Esophagus muscularis mucosa (tissue), 3 donors: ENCODE results near the gene FAT3.

Experiments
- POLR2A ChIP-seq: fragments of 450-650 bp; IDR thresholded peaks from one replicate; pipeline ENCODE4 v1.6.1; 2017; ENCODE audit warnings: antibody characterized with exemption, moderate library complexity, mild to moderate bottlenecking, low read depth
- POLR2AphosphoS5 ChIP-seq, 2 donors: sonication (generic); formaldehyde crosslinking; IDR thresholded peaks; one replicate each; pipeline ENCODE4 v1.6.1; 2017; ENCODE audit warnings: antibody characterized with exemption in 2 of 2
- TF ChIP-seq, protein P1 (sequence below), 3 experiments: fragments of 200-600 bp in 2 of 3; fragments of 450-650 bp in 1 of 3; sonication (generic) in 2 of 3; IDR thresholded peaks; one replicate each; pipeline ENCODE4 v1.5.1; 2017 to 2019; ENCODE audit warnings: antibody characterized with exemption in 3 of 3, mild to moderate bottlenecking in 2 of 3, moderate library complexity in 1 of 3

DNA sequence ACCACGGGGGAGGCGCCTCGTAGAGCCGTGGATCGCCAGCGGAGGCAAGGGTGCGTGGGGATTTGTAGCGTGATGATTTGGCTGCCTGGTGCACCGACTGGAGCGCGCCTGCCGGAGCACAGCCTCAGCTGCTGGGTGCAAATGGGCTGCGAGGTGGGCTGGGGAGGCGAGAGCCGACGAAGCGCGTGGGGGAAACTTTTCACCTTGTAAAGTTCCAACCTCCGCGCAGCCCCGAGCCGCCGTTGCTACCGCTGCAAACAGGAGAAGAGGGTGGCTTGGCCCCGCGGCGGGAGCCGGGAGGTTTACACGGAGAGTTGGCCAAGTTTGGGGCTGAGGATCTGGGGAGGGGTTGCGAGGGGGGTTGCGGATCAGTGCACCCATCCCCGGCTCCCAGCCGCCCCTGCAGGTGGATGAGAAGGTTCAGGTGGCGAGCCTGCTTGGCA is 528 bp downstream of the FAT3 start:
- TF ChIP-seq, protein P1, sequence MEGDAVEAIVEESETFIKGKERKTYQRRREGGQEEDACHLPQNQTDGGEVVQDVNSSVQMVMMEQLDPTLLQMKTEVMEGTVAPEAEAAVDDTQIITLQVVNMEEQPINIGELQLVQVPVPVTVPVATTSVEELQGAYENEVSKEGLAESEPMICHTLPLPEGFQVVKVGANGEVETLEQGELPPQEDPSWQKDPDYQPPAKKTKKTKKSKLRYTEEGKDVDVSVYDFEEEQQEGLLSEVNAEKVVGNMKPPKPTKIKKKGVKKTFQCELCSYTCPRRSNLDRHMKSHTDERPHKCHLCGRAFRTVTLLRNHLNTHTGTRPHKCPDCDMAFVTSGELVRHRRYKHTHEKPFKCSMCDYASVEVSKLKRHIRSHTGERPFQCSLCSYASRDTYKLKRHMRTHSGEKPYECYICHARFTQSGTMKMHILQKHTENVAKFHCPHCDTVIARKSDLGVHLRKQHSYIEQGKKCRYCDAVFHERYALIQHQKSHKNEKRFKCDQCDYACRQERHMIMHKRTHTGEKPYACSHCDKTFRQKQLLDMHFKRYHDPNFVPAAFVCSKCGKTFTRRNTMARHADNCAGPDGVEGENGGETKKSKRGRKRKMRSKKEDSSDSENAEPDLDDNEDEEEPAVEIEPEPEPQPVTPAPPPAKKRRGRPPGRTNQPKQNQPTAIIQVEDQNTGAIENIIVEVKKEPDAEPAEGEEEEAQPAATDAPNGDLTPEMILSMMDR (IDR thresholded peaks at IDR 0.05), result no peak
- TF ChIP-seq POLR2AphosphoS5 (IDR thresholded peaks at IDR 0.05), result no peak
- TF ChIP-seq POLR2A, result no peak
